Measurements from ENCODE around the gene TGFBR1.

Gene TGFBR1

GRCh38 chr9:99178912-99179872, 74.3 kb downstream of the TGFBR1 start:
- no peak for TF ChIP-seq CTCF (IDR thresholded peaks at IDR 0.05)

- TF ChIP-seq CTCF (IDR thresholded peaks at IDR 0.05): no peak
Measured at GRCh38 chr9:99180199-99180598, 75.3 kb downstream of the TGFBR1 start.

GRCh38 chr9:99180662-99181061, 75.7 kb downstream of the TGFBR1 start:
- TF ChIP-seq CTCF (IDR thresholded peaks at IDR 0.05): no peak

- TF ChIP-seq CTCF (IDR thresholded peaks at IDR 0.05): no peak
Measured at GRCh38 chr9:99181206-99181605, 76.3 kb downstream of the TGFBR1 start.

GRCh38 chr9:99181621-99182020, 76.7 kb downstream of the TGFBR1 start:
- no peak for TF ChIP-seq CTCF (IDR thresholded peaks at IDR 0.05)

- no peak for TF ChIP-seq CTCF (IDR thresholded peaks at IDR 0.05)
Measured at GRCh38 chr9:99182356-99182755, 77.4 kb downstream of the TGFBR1 start.

GRCh38 chr9:99183616-99184015, 78.7 kb downstream of the TGFBR1 start:
- no peak for TF ChIP-seq CTCF (IDR thresholded peaks at IDR 0.05)
